ENCODE measurements around the gene PCSK4. TPM values are rescaled to one million over a fixed set of nuclear protein-coding genes. Genes with fewer than 3 reads are reported as not detected.

The PCSK4 gene
- total RNA-seq, 1 experiment from 2014 or later = 6.4 TPM

DNA sequence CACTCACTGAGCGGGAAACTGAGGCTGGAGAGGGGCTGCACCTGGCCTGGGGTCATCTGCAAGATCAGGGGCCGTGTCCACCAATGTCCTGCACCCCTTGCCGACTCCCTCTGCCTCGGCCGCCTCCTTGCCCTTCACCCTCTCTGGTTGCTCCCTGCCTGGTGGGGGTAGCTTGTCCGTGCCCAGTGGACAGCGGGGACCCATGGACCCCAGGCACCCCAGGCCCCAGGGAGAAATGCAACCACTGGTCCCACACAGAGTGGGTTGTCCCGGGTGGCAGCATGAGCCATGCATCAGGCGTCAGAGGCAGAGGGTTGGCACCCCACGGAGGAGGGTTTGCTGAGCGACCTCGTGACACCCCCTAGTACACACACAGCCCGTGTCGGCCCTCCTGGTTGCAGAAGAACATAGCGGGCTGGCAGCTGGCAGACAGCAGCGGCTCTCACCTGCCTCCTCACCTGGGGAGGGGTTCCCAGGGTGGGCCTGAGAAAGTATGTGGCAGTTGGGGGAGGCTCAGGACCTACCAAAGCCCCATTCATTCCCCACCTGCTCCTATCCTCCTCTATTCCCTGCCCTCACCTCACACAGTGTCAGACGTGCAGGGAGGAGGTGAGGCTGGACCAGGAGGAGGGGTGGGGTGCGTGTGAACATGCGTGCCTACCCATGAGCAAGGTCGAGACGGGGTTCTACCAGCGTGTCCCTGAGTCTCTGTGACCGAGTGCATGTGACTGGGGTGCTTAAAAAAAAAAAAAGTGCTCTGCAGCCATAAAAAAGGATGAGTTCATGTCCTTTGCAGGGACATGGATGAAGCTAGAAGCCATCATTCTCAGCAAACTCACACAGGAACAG, 14.0 kb upstream of the PCSK4 start:
- BruUV-seq (replicated peaks) = no TSS peak
- Mint-ChIP-seq H3K4me1 (ENCODE audit: low read depth, unreplicated experiment) (peaks cover 6% of the 10 kb centered on the region), H3K27me3 (ENCODE audit: insufficient read depth, unreplicated experiment) (no peaks in the 10 kb centered on the region), H3K4me3 (ENCODE audit: unreplicated experiment) (no peak overlapping the region), H3K36me3 (ENCODE audit: insufficient read depth, unreplicated experiment) (peaks cover 54% of the 10 kb centered on the region), H3K27ac (ENCODE audit: unreplicated experiment) (no peak overlapping the region), H3K9me3 (ENCODE audit: unreplicated experiment) (no peaks in the 10 kb centered on the region)
- Histone ChIP-seq H3K9me3 (peaks cover 6% of the 10 kb centered on the region; the same call in 1 of the 2 replicates), H3K27me3 (replicated peaks; ENCODE audit: control insufficient read depth, insufficient read depth, low read length) (no peaks in the 10 kb centered on the region), H3K36me3 (ENCODE audit: control insufficient read depth, insufficient read depth, low read length) (no peaks in the 10 kb centered on the region), H3K4me3 (ENCODE audit: low read depth, low read length) (no peak overlapping the region), H3K4me1 (peaks cover 20% of the 10 kb centered on the region)
- ChIA-PET POLR2A (no interaction called here), CTCF (interaction anchor here (0.6 kb wide), 1 partner anchor 357 kb away, joined by 9 read pairs; no protein-coding TSS in a partner anchor)
- no peak for DNase-seq
- TF ChIP-seq, protein P1, sequence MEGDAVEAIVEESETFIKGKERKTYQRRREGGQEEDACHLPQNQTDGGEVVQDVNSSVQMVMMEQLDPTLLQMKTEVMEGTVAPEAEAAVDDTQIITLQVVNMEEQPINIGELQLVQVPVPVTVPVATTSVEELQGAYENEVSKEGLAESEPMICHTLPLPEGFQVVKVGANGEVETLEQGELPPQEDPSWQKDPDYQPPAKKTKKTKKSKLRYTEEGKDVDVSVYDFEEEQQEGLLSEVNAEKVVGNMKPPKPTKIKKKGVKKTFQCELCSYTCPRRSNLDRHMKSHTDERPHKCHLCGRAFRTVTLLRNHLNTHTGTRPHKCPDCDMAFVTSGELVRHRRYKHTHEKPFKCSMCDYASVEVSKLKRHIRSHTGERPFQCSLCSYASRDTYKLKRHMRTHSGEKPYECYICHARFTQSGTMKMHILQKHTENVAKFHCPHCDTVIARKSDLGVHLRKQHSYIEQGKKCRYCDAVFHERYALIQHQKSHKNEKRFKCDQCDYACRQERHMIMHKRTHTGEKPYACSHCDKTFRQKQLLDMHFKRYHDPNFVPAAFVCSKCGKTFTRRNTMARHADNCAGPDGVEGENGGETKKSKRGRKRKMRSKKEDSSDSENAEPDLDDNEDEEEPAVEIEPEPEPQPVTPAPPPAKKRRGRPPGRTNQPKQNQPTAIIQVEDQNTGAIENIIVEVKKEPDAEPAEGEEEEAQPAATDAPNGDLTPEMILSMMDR (IDR thresholded peaks at IDR 0.05; ENCODE audit: insufficient read depth in 1 of 2, low read depth in 1 of 2, low read length in 1 of 2, severe bottlenecking in 1 of 2, unreplicated experiment in 1 of 2) = no peak
- intact Hi-C loops (cut with micrococcal nuclease; ENCODE audit: unreplicated experiment) = no loop called here

DNA sequence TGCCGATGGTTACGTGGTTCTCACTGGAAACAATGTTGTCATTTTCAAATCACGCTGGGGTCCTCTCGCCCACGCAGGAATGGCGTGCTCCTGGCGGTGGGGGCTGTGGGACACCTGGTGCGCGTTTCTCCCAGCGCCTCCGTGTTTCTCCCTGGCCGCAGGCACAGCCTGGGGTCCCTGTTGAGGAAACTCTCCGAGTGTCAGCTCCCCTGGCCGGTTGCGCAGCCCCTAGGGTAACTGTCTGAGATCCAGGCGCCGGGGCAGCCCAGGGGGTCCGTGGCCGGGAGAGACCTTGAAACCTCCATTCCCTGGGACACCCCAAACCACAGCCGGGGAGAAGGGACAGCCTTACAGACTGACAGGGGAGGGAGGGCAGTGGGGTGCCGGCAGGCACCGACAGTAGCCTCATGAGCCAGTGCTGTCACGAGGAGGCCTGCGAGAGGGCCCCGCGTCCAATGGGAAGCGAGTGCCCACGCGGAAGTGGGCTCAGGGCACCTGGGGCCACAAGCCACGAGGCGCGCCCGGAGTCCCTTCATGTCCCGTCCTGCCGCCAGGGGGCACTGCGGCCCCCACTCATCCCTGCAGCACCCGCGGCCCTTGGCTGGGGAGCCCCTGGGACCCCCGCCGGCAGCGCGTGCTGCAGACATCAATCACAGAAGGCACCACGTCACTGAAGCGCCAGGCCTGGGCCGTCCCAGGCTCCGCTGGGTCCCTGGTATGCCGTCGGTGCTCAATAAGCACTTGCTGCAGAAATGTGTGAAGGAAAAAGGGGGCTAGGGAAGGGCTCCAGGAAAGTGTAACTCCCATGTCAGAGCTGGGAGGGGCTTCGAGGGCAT, 13.2 kb upstream of the PCSK4 start:
- no TSS peak for BruUV-seq (replicated peaks)
- H3K4me3 Mint-ChIP-seq (ENCODE audit: unreplicated experiment) = no peak overlapping the region
- POLR2A ChIA-PET = no interaction called here

More for the DNA sequence above, 13.2 kb upstream of the PCSK4 start:
- no peak overlapping the region for H3K27ac Mint-ChIP-seq (ENCODE audit: unreplicated experiment)
- Histone ChIP-seq H3K9me3 (peaks cover 6% of the 10 kb centered on the region; the same call in 1 of the 2 replicates), H3K4me1 (peaks cover 14% of the 10 kb centered on the region), H3K36me3 (ENCODE audit: control insufficient read depth, insufficient read depth, low read length) (no peaks in the 10 kb centered on the region), H3K4me3 (ENCODE audit: low read depth, low read length) (no peak overlapping the region), H3K27me3 (replicated peaks; ENCODE audit: control insufficient read depth, insufficient read depth, low read length) (no peaks in the 10 kb centered on the region)
- peaks cover 54% of the 10 kb centered on the region for H3K36me3 Mint-ChIP-seq (ENCODE audit: insufficient read depth, unreplicated experiment)
- CTCF ChIA-PET = no interaction called here
- H3K9me3 Mint-ChIP-seq (ENCODE audit: unreplicated experiment) = no peaks in the 10 kb centered on the region
- TF ChIP-seq, protein P1 (IDR thresholded peaks at IDR 0.05; ENCODE audit: insufficient read depth in 1 of 2, low read depth in 1 of 2, low read length in 1 of 2, severe bottlenecking in 1 of 2, unreplicated experiment in 1 of 2) = peak; percentile 29 to 51
- H3K27me3 Mint-ChIP-seq (ENCODE audit: insufficient read depth, unreplicated experiment) = no peaks in the 10 kb centered on the region
- intact Hi-C loops (cut with micrococcal nuclease; ENCODE audit: unreplicated experiment) = no loop called here
- peak in 1 of 2 experiments; percentile 47 for DNase-seq
- peaks cover 6% of the 10 kb centered on the region for H3K4me1 Mint-ChIP-seq (ENCODE audit: low read depth, unreplicated experiment)
